HuH-7 (cell line): ENCODE measurements around the gene C1QTNF5.
"Not testable (repeated sequence)": the region's sequence is repeated elsewhere in the genome, so short reads cannot be mapped to it uniquely, and the experiment has no call there.

ENCODE experiments used
- DNase-seq: peaks from one replicate; pipeline ENCODE4 v3.0.0; 2011; ENCODE audit warnings: low spot score

C1QTNF5 gene, protein sequence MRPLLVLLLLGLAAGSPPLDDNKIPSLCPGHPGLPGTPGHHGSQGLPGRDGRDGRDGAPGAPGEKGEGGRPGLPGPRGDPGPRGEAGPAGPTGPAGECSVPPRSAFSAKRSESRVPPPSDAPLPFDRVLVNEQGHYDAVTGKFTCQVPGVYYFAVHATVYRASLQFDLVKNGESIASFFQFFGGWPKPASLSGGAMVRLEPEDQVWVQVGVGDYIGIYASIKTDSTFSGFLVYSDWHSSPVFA

DNA sequence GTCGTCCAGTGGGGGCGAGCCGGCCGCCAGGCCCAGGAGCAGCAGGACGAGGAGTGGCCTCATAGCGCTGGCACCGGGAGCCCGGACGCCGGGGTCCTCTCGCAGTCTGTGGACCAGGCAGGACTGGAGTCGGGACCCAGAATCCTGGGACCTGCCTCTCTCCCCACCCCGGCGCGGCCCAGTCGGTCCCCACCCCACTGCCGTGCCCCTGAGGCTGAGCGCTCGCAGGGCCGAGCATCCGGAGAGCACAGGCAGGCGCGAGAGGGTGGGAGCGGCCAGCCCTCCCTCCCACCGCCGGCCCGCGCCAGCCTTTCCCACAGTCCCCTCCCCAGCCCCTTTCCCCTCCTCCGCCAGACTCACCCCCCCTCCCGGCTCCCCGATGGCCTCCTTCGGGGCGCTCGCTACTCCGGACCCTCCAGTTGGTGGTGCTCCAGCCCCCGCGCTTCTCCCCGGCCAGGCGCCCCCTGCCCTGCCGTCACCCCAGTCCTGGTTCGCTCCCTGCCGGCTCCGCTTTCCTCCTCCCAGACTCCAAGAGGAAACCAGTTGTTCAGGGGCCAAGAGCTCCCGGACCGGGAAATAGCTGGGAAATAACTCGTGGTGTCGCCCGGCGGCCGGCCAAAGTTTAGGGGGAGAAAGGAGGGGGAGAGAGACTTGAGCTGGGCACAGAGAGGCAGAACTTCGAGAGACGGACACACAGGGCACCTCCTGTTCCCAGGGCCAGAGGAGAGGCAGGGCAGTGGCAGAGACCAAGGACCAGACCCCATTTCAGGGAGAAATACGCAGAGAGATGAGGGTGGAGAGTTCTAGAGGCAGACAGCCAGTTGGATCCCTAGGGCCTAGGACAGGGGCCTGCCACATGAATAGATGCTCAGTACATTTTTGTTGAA lies at the start of gene C1QTNF5:
Gene C1QTNF5 (minus strand): TSS at position 549 of the 887 bp plus-strand sequence. CDS start 486 bp downstream, at position 63.
- DNase-seq: no peak

DNA sequence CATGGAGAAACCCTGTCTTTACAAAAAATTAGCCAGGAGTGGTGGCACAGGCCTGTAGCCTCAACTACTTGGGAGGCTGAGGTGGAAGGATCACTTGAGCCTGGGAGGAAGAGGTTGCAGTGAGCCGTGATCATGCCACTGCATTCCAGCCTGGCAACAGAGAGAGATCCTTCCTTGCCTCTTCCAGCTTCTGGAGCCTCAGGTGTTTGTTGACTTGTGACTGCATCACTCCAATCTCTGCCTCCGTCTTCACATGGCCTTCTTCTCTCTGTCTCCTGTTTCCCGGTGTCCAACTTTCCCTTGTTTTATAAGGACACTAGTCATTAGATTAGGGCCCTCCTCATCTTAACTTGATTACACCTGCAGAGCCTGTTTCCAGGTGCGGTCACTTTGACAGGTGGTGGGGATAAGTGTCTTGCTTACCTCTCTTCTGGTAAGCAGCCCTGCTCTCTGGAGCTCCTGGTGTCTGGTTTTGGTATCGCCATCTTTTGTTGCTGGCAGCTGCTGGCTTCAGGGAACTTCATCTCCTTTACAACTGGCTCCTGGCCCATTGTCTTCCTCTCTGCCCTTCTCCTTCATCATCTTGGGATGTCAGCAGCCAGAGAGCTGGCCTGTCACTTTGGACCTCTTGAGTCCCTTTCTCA lies 49.0 kb upstream of the C1QTNF5 start:
- DNase-seq: no peak

DNA sequence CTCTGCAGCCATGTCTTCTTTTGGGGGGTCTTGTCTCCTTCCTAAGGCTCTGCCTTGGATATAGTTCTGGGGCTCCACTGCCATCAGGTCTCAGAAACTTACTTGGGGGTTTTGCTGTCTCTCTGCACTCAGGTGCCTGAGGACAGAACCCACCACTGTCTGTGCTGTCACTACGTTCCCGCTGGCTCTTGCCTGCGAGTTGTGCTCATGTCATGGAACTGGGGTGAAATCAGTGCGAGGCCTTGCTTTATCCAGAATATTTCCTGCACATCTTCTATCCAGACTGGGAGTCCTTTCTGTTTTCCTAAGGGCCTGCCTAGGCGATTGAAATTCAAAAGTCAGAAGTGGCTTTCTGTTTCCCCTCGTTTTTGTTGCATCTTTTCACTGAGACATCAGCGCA lies 47.4 kb upstream of the C1QTNF5 start:
- DNase-seq: no peak

DNA sequence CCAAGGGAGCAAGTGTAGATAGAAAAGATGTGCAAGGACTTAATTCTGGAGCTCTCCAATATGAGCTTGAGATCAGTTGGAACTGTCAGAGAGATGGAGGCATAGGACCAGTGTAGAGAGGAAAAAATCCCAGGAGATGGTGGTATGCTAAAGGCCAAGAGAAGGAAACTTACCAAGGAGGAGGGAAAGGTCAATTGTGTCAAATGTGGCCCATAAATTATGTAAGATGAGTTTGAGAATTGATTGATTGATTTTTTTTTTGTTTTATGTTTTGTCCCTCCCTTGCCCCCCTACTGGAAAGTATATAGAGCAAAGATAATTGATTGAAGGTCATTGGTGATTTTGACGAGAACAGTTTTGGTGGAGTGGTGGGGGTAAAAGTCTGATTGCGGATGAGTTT lies 43.6 kb upstream of the C1QTNF5 start:
- DNase-seq: no peak

DNA sequence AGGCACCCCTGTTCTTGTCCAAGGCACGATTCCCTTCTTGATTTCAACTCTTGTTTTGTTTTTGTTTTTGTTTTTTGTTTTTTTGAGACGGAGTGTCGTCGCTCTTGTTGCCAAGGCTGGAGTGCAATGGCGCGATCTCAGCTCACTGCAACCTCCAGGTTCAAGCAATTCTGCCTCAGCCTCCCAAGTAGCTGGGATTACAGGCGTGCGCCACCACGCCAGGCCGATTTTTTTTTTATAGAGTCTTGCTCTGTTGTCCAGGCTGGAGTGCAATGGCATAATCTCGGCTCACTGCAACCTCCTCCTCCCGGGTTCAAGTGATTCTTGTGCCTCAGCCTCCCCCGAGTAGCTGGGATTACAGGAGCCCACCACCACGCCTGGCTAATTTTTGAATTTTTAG lies 41.8 kb upstream of the C1QTNF5 start:
- not testable (repeated sequence) for DNase-seq

DNA sequence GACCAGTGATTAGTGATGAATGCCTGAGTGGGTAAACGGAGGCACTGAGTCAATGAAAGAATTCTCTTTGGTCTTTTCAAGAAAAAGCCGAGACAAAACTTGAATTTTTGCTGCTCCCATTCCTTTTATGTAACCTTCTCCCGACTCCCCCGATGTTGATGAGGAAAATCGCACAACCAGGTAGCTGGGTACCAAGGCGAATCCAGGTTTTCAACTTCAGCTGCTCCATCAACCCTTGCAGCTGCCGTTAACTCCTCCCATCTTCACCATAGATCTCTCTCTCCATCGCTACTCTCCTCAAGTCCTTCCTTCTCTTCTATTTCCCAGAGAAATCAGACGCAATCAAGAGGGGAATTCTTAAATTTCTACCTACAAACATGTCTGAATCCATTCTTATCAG lies 41.4 kb upstream of the C1QTNF5 start:
- DNase-seq: no peak

DNA sequence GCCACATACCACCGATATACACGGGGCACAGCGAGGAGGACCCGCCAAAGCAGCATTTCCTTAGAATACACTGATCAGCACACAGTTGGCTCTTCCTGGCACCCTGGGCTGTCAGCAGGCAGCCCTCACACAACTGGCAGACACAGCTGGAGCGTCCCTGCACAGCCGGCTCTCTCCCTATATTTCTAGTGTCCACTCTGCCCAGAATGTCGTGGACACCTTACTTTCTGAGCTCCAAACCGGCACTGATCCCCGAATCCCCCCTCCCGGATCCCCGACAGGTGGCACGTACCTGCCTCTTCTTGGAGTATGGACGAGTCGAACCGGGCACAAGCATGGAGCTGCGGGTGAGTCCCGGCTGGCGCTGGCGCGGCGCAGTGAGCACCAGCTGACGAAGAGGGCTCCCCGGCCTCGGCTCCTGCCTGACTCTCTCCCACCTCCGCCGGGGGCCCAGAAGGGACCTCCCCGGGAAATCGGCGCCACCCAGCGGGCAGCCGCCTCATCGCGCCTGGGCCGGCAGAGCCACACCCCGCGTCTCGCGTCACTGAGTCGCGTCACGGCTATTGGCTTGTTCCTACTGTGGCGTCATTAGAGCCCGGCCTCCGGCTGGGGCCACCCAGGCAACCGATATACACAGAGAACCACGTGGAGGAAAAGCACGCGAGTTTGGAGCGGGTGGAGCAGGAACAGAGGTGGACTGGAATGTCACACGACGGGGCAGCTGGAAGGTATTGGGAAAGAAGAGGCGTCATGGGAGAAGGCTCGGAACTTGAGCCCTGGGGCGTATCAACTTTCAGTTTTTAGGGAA lies 40.7 kb upstream of the C1QTNF5 start, which contains the start of gene USP2:
Gene USP2 (minus strand): TSS at position 510 of the 808 bp plus-strand sequence. CDS start 8,210 bp downstream, outside the sequence.
- peak; percentile 88 for DNase-seq

DNA sequence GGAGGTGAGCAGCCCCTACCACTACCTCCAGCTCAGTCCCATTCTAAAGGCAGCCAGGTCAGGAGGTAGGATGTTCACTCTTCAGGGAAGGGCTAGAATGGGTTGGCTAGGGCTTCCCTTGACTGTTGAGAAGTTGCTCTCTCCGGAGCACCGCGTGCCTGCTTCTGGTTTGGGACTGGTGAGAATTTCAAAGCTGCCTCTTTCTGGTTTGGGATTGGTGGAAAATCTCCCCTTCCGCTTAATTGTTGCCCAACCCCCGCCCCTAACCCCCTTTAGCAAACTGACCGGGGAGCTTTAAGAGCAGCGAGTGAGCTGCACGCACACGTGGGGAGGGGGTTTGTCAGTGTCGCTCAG lies 40.1 kb upstream of the C1QTNF5 start:
- DNase-seq: no peak

DNA sequence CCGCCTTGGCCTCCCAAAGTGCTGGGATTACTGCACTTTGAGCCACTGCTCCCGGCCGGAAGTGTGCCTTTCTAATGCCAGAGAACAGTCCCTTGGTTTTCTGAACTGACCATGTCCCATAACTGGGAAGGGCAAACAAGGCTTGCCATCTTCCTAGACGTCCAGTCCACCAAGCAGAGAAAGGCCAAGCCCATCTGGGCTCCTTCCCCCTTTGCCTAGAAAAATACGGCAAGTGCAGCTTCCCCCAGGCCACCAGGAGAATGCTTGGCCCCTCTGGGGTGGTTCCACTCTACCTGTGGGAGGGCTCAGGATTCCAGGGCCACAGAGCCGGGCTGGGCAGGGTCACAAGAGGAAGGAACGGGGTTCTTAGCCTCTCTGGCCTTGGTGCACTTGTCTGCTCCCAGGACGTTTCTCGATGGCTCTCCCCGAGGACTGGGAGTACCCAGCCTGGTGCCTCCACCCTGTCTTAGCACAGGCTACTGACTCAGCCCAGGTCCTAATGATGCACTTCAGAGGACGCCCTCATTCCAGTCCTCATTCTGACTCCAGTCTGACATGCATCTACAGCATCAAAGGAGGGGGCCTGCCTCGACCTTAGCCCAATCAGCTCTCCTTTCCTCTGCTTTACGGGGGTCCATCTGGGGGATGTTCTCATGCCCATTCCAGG lies 39.6 kb upstream of the C1QTNF5 start:
- DNase-seq: no peak

DNA sequence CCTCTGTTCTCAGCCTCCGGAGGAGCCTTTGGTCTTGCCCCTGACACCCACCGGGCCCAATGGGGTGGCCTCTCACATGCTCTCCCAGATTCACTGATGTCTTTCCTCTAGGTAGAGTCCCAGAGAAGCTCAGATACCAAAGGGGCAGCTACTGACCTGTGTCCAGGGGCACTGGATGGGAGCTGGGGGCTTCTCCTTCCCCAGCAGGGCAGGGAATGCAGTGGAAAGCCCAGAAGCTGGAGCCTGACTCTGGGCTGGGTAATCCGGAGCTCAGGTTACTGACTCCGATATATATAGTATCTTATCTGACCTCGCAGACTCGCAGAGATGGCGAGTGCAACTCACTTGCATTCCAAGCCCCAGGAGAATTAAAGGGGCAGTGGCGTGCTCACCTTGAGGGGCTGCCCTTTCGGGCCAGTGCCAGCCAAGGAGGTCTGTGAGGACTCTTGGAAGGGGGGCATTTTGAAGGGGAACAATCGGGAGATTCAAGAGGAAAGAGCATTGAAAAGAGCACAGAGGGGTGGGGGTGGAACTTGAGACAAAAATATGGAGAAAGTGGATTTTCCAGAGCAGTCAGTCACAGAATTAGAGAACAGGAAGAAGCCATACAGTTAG lies 38.3 kb upstream of the C1QTNF5 start:
- DNase-seq: no peak

DNA sequence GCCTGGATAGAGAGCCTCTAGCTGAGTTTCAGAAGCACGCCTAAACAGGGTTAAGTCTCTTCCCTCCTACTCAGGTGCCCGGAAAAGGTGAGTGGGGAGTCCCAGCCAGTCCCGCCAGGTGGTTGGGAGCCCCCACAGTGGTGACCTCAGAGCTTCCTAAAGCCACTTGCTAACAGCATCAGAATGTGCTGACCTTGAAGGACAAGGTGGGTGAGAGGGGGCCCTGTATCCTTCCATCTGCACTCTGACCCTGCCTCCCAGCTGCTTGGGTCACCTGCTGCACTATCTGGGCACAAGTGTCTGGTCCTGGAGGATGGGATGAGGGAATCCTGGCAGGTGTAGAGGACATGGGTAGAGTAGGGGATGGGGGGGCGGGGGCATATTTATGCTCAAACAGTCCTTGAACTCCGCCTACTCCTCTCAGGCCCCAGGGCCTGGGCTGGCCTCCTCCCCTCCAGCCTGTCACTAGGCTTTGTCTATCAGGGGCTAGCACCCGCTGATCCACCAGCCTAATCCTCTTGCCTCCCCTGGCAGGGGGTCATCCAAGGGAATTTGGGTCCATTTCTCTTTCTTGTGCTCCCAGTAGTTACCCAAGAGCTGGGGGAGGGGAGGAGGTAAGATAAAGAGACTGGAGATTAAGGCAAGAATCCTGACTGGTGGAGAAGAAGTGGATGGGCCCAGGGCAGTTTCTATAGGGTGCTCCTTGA lies 37.4 kb upstream of the C1QTNF5 start:
- DNase-seq: no peak

DNA sequence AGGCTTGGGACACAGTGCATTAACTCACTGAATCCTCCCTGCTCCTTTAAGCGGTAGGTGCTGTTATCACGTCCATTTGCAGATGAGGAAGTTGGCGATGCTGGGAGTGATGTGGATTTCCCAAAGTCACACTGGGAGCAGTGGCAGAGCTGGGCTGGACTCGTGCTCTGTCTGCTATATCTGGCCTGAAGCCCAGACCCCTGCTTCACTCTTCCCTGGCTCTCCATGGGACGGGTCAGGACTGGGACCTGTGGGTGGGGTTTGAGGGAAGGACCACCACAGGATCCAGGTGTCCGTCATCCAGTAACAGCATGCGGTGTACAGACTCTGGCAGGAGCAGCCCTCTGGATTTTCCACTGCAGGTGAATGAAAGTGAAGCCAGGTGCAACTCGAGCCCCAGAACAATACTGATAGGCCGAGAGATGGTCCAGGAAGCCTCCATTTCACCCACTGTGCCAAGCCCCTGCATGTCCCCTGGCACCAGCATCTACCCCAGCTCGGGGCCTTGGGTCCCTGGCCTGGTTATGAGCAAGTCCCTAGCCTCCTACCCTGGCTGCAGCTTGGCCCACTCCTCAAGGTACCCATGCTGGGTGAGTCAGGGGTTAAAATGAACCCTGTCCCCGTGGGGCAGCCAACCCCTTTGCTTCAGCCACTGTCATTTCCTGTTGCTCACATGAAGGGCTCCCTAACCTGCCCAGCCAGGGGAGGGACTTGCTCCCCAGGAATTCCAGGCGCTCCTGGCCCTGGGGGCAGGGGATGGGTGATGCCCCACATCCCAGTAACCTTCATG lies 36.6 kb upstream of the C1QTNF5 start:
- DNase-seq: no peak

DNA sequence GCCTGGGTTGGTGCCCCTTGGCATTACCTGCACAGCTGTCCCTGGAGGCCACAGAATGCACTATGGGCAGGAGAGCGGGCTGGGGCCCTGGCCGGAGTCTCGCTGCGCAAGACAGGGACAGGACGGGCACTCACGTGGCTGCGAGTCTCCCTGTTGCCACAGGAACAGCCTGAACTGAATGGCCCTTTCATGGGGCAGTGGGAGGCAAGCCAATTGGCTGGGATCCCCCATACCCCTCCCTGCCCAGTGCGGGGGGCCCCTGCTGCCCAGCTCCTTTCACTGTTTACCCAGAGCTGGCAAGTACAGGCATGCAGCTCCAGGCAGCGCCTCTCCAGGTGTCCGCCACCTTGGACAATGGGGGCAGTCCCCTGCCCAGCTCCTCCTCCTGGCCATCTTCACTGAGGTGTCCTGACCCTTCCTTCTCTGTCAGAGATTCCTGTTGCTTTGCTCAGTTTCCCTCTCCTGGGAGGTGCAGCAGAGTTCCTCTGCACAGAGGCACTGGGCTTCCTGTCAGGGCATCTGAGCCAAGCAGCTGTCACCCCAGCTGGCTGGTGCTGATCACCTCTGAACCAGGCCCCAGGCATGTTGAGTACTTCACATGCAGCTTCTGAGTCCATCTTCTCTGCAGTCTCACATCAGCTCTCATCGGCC lies 35.6 kb upstream of the C1QTNF5 start:
- no peak for DNase-seq

DNA sequence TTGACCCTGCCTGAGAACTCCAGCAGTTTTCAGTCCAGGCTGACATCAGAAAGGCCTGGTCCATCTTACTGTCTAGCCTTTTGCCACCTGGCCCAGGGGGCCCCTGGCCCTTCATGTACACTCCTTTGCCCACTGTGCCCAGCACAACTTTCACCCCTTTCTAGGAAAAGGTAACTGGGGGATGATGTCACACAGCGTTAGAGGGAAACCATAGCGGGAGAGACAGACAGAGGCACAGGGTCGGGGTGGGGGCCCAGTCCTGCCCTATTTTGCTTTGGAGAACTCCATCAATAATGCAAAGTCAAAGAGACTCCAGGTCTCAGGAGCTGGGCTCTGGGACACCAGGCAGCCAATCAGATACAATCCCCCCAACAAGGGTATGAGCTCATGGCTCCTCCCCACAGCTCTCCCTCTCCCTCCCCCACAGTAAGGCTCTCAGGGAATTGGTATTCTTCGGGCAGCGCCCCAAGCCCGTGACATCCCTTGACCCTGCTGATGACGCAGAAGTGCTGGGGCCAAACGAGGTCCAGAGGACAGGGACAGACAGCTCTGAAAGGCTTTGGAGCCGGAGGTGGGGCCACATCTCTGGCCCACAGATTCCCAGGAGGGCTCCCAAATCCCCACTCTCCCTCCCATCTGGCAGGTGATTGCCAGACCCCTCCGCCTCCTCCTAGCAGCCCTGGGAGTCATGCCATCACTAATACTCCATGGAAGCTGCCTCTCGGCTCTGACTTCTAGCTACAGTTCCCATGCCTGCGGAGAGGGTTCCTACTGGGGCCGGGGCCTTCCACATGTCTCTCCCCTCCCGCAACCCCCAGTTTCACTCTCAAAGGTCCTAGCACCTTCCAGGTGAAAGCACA lies 34.9 kb upstream of the C1QTNF5 start:
- no peak for DNase-seq

DNA sequence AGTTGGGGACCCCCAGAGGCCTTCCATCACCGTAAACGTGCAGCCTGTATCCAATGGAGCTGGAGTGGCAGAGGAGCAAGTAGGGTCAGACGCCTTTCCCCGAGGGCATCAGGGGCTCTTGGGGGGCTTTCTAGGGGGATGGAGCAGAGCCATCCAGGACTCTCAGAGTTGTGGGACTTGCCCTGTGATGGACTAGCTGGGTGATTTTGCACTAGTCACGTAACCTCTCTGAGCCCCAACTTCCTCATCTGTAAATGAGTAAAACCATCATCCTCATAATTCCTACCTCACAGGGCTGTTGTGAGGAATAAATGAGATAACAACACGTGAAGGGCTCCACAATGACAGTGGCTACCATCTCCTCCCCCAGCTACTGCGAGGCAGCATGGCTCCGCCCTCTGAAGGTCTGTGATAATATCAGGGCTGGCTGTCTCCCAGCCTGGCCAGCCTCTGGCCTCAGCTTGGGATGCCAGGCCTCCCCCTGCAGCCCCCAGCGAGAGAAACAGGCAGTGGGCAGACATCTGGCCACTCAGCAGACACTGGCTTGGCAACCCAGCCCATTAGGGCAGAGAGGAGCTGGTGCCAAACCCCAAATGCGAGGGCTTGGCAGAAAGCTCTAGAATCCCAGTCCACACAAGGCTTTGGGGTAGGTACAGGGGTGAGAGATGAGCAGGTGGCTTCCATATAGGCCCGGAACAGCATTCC lies 34.1 kb upstream of the C1QTNF5 start:
- no peak for DNase-seq

DNA sequence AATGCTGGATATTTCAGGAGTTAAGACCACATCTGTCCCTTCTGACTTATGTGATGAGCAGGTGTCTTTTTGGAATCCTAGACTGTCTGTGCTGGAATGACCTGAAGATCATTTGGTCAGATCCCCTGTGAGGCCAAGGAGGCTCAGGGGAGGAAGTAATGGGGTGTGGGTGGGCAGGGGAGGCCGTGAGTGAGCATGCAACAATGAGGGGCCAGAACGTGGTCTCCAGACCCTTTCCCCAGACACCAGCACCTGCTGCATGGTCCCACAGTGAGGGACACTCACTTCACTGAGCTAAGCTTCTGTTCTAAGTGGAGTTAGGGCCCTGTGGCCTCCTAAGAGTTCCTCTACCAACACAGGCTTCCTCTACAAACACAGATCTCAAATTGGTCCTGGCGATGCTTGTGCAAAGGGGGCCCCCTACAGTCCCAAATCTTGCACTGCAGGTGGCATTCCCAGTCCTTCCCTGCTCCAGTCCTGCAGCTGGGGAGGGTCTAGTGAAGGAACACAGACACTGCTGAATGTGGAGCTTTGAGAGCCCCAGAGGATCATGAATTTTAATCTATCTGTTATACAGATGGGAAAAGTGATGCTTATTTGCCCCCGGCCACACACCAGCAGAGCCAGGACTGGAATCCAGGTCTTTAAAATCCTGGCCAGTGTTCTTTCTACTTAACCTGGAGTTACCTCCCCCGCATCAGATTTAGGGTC lies 33.4 kb upstream of the C1QTNF5 start:
- peak; percentile 83 for DNase-seq
